ENCODE measurements around the gene RTN4IP1. TPM values are rescaled to one million over a fixed set of nuclear protein-coding genes. Genes with fewer than 3 reads are reported as not detected.

RTN4IP1 gene
- total RNA-seq, 4 donors from 2014 or later: 1.1 to 3.7 (median 2.7) TPM

GRCh38 chr6:106666282-106667021 is 37.2 kb upstream of the RTN4IP1 start:
- no peak for ATAC-seq (ENCODE audit: low FRiP score)
- TF ChIP-seq CTCF (IDR thresholded peaks at IDR 0.05): no peak
- no peak for DNase-seq (ENCODE audit: low spot score)

- TF ChIP-seq CTCF (IDR thresholded peaks at IDR 0.05): no peak
- no peak for ATAC-seq (ENCODE audit: low FRiP score)
- DNase-seq (ENCODE audit: low spot score): no peak
Measured at GRCh38 chr6:106662458-106662857, 33.2 kb upstream of the RTN4IP1 start.

- TF ChIP-seq CTCF (IDR thresholded peaks at IDR 0.05): no peak
- ATAC-seq (ENCODE audit: low FRiP score) (no peak), DNase-seq (ENCODE audit: low spot score) (no peak)
Measured at GRCh38 chr6:106659859-106660258, 30.6 kb upstream of the RTN4IP1 start.

GRCh38 chr6:106658469-106658868 is 29.2 kb upstream of the RTN4IP1 start:
- TF ChIP-seq CTCF (IDR thresholded peaks at IDR 0.05): no peak
- ATAC-seq (ENCODE audit: low FRiP score) (no peak), DNase-seq (ENCODE audit: low spot score) (no peak)

- TF ChIP-seq CTCF (IDR thresholded peaks at IDR 0.05): no peak
- DNase-seq (ENCODE audit: low spot score) (no peak), ATAC-seq (ENCODE audit: low FRiP score) (no peak)
Measured at GRCh38 chr6:106648651-106649308, 19.5 kb upstream of the RTN4IP1 start.

- ATAC-seq (ENCODE audit: low FRiP score) (no peak), DNase-seq (ENCODE audit: low spot score) (no peak)
- no peak for TF ChIP-seq CTCF (IDR thresholded peaks at IDR 0.05)
Measured at GRCh38 chr6:106643061-106643460, 13.8 kb upstream of the RTN4IP1 start.

- no peak for TF ChIP-seq CTCF (IDR thresholded peaks at IDR 0.05)
- ATAC-seq (ENCODE audit: low FRiP score): no peak
- DNase-seq (ENCODE audit: low spot score): no peak
Measured at GRCh38 chr6:106642476-106642875, 13.2 kb upstream of the RTN4IP1 start.

Data from omental fat pad (tissue), 4 donors.